Measurements from ENCODE around the gene CREB1.

GRCh38 chr2:207503234-207503633 lies 26.5 kb upstream of the CREB1 start:
- TF ChIP-seq CTCF (IDR thresholded peaks at IDR 0.05 in 2 of 3, conservative IDR thresholded peaks at IDR 0.05 in 1 of 3; ENCODE audit: insufficient read depth in 2 of 3, low read depth in 1 of 3, low read length in 3 of 3) (no peak), MTA1 (IDR thresholded peaks at IDR 0.05; ENCODE audit: borderline replicate concordance) (no peak), PHF21A (IDR thresholded peaks at IDR 0.05; ENCODE audit: borderline replicate concordance, low read depth) (no peak), BRF2 (IDR thresholded peaks at IDR 0.05; ENCODE audit: borderline replicate concordance, insufficient read depth, insufficient read length) (no peak), RBM22 (IDR thresholded peaks at IDR 0.05; ENCODE audit: low read depth, low read length, poor library complexity, severe bottlenecking) (no peak), EGR1 (conservative IDR thresholded peaks at IDR 0.05) (no peak), PRDM10 (IDR thresholded peaks at IDR 0.05; ENCODE audit: partially characterized antibody) (no peak), EZH2 (IDR thresholded peaks at IDR 0.05; ENCODE audit: borderline replicate concordance, low read depth, low read length) (no peak), MXI1 (IDR thresholded peaks at IDR 0.05; ENCODE audit: low read depth, low read length) (no peak), ZNF407 (IDR thresholded peaks at IDR 0.05; ENCODE audit: low read depth) (no peak), SRF (CRISPR knock-in tag; IDR thresholded peaks at IDR 0.05) (no peak)

Data from K562 (cell line).